Effector memory CD4-positive, alpha-beta T cell (primary cell): ENCODE data around the gene OR51I2.

Experiments
- DNase-seq, 3 donors: peaks; one replicate each; pipeline ENCODE4 v3.0.0-alpha.2; 2020
- H3K27ac ChIP-seq: 2 replicates; pipeline ENCODE4 v1.7.0; 2013; ENCODE audit warnings: mild to moderate bottlenecking, low read length, moderate library complexity; ENCODE audit not compliant: insufficient read depth, poor library complexity, severe bottlenecking
- H3K27me3 ChIP-seq: replicated peaks from 2 replicates; pipeline ENCODE4 v1.7.0; 2013; ENCODE audit warnings: mild to moderate bottlenecking, low read length; ENCODE audit not compliant: insufficient read depth, control insufficient read depth, poor library complexity, severe bottlenecking
- H3K36me3 ChIP-seq: 2 replicates; pipeline ENCODE4 v1.7.0; 2013; ENCODE audit warnings: mild to moderate bottlenecking, low read length, moderate library complexity; ENCODE audit not compliant: control insufficient read depth, insufficient read depth
- H3K4me1 ChIP-seq: 2 replicates; pipeline ENCODE4 v1.7.0; 2013; ENCODE audit warnings: low read length, mild to moderate bottlenecking; ENCODE audit not compliant: control insufficient read depth, insufficient read depth, poor library complexity, severe bottlenecking
- H3K4me3 ChIP-seq: 2 replicates; pipeline ENCODE4 v1.7.0; 2013; ENCODE audit warnings: low read length, low read depth, mild to moderate bottlenecking; ENCODE audit not compliant: insufficient read depth, poor library complexity, severe bottlenecking
- H3K9me3 ChIP-seq: 2 replicates; pipeline ENCODE4 v1.7.0; 2013; ENCODE audit warnings: mild to moderate bottlenecking, low read length, moderate library complexity; ENCODE audit not compliant: control insufficient read depth
- total RNA-seq, 3 donors: gene quantifications; one replicate each; lab custom pipeline; 2026; lab: John Stamatoyannopoulos, UW

The OR51I2 gene, protein sequence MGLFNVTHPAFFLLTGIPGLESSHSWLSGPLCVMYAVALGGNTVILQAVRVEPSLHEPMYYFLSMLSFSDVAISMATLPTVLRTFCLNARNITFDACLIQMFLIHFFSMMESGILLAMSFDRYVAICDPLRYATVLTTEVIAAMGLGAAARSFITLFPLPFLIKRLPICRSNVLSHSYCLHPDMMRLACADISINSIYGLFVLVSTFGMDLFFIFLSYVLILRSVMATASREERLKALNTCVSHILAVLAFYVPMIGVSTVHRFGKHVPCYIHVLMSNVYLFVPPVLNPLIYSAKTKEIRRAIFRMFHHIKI
- 0 reads per million in 3 donors for total RNA-seq

GRCh38 chr11:5449023-5449422 lies at the start of gene OR51I2:
Gene OR51I2 (plus strand): TSS chr11:5449323. CDS start chr11:5453489, 4,166 bp downstream.
- Histone ChIP-seq H3K27me3 (no peaks in the 10 kb centered on the region), H3K27ac (no peak within 1 kb of the TSS), H3K4me3 (no peak within 1 kb of the TSS), H3K36me3 (no peaks in the 10 kb centered on the region), H3K9me3 (no peaks in the 10 kb centered on the region), H3K4me1 (no peaks in the 10 kb centered on the region)
- no peak for DNase-seq

DNA sequence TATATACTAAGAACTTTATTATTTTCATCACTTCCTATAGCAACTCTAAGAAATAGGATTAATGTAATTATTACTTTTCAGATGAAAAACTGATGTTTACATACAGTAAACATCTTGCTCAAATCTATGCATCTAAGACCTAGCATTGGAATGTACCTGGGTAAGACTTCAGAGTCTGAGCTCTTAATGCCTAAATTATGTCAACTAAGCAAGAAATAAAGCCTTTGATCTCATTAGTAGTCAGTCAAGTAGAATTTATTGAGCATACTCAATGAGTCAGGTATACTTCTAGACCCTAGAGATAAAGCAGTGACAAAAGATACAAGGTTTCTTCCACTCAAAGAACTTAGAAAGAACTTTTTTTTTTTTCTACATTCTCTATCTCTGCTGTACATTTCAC lies 44.0 kb upstream of the OR51I2 start:
- no peak overlapping the region for H3K4me3 ChIP-seq
- H3K4me1 ChIP-seq: no peaks in the 10 kb centered on the region
- H3K27me3 ChIP-seq: no peaks in the 10 kb centered on the region
- H3K9me3 ChIP-seq: no peaks in the 10 kb centered on the region
- no peak for DNase-seq
- no peak overlapping the region for H3K27ac ChIP-seq
- H3K36me3 ChIP-seq: no peaks in the 10 kb centered on the region

DNA sequence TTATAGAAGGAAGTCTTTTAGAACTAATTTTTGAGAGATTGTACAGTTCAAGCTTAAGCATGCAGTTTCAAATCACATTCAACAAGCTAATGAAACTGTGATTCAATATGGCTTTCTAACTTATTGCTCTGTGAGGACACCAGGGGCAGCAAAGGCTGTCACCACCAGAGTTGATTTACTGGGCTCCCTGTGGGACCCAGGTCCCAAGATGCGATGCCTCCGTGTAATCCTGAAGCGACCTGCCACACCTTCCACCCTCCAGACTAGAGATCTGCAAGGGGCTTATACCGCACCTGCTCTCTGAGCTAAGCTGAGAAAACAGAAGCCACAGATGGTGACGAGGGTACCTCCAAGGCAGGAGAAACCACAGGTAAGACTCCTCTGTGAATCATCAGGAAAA lies 28.1 kb upstream of the OR51I2 start:
- Histone ChIP-seq H3K27me3 (no peaks in the 10 kb centered on the region), H3K27ac (no peak overlapping the region), H3K4me1 (no peaks in the 10 kb centered on the region), H3K4me3 (no peak overlapping the region), H3K9me3 (no peaks in the 10 kb centered on the region), H3K36me3 (no peaks in the 10 kb centered on the region)
- DNase-seq: no peak

DNA sequence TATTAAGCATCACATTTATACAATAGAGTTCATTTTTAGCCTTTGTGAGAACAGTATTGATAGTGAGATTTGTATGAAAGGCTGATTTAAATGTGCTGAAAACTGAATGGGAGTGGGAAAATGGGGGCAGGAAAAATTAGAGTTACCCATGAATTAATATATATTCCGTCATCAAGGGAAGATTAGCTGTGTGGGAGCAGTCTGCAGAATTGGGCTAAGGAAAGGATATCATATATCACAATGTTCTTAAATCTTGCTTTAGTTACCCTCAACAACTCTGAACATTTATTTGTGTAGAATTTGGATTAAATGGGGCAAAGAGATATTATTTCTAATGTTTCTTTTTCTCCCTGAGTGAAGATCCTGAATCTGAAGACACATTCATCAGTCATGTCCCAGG lies 27.3 kb upstream of the OR51I2 start, which contains the start of gene OR51Q1:
OR51Q1 (plus strand) TSS at position 301 of the 400 bp plus-strand sequence; CDS start at position 391, 90 bp downstream.
- no peaks in the 10 kb centered on the region for H3K27me3 ChIP-seq
- no peak for DNase-seq

DNA sequence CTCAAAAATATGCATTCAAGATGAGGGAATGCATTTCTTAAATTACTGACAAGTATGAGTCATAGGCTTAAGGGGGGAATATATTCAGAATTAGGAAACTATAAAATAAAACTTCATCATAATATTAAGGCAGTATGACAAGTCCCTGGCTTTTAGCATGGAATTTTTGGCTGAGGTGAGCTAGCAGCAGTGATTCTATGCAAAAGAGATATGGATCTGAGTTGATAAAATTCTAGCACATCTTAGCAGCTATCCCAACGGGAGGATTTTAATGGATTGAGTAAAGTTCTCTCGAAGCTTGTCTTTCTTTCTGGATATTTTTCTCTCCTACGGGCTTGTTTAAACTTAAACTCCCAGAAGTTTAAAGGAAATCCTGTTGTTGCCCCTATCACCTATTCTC lies 26.0 kb upstream of the OR51I2 start:
- no peak for DNase-seq

More for the DNA sequence above, 27.3 kb upstream of the OR51I2 start, which contains the start of gene OR51Q1:
- no peak within 1 kb of the TSS for H3K27ac ChIP-seq
- H3K4me3 ChIP-seq: no peak within 1 kb of the TSS
- H3K36me3 ChIP-seq: no peaks in the 10 kb centered on the region
- no peaks in the 10 kb centered on the region for H3K4me1 ChIP-seq
- H3K9me3 ChIP-seq: no peaks in the 10 kb centered on the region

DNA sequence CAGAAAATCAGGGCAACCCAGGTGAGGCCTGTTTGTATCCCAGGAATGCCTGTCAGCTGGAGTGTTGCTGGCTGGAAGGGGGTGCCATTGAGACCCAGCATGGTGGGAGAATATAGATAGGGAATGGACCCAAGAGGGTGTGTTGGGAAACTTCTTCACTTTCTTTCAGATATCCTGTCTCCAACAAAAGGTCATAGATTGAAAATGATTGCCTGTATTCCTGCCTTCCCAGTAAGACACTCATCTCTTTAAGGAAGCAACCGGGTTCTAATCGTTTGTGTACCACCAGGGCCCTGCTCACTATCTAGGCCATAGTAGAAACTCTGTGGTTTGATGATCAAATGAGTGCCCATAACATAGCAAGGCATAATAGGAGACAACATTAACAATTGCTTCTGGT lies 7.7 kb upstream of the OR51I2 start, which contains the start of gene OR51I1:
OR51I1 (minus strand) TSS at position 101 of the 400 bp plus-strand sequence; CDS start at position 101, 0 bp downstream.
- H3K36me3 ChIP-seq: no peaks in the 10 kb centered on the region
- no peak within 1 kb of the TSS for H3K27ac ChIP-seq
- no peak within 1 kb of the TSS for H3K4me3 ChIP-seq
- no peaks in the 10 kb centered on the region for H3K9me3 ChIP-seq
- DNase-seq: no peak
- no peaks in the 10 kb centered on the region for H3K4me1 ChIP-seq
- H3K27me3 ChIP-seq: no peaks in the 10 kb centered on the region

More for the DNA sequence above, 26.0 kb upstream of the OR51I2 start:
- Histone ChIP-seq H3K4me1 (no peaks in the 10 kb centered on the region), H3K9me3 (no peaks in the 10 kb centered on the region), H3K36me3 (no peaks in the 10 kb centered on the region), H3K27me3 (no peaks in the 10 kb centered on the region), H3K4me3 (no peak overlapping the region), H3K27ac (no peak overlapping the region)

DNA sequence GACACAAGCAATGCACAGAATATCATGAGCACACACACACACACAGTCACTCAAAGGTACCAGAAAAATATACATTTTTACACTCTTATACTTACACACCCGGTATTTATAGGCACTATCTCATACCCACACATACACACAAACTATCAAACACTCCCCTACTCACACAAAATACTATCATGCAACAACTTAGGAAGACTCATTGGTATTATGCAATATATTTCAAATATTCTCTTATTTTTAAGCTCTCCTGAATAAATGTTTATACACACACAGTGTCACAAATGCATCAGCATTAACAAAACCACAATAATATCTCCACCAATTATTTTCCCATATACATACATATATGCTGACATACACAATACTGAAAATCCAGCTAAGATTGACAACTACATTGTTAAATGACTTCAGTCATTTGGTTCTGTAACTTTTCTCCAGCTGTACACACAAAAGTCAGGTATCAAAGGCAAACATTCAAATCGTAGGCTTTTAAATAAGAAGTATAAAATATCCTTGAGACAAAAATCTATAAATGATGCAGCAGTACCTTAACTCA lies 5.2 kb upstream of the OR51I2 start:
- Histone ChIP-seq H3K27ac (no peak overlapping the region), H3K4me3 (no peak overlapping the region), H3K27me3 (no peaks in the 10 kb centered on the region), H3K9me3 (no peaks in the 10 kb centered on the region), H3K36me3 (no peaks in the 10 kb centered on the region), H3K4me1 (no peaks in the 10 kb centered on the region)
- DNase-seq: no peak

DNA sequence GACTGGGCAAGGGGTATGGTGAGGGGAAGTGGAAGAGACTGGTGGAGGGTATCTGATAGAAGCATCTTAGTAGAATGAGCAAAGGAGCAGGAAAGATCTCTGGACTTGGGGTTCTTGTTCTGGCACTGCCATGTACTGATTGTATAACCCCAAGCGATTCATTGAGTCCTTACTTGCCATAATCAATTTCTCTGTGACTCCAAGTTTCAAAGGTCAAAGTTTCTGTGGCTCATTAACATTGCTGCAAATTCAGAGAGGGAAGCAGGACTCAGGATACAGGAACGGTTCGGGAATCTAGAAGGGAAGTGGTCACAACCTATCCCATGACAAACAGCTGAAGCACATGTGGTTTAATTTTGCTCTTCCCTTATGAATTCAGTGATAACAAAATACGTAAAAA lies 309 bp downstream of the OR51I2 start:
- DNase-seq: no peak
- no peaks in the 10 kb centered on the region for H3K27me3 ChIP-seq
- H3K4me3 ChIP-seq: no peak overlapping the region
- H3K27ac ChIP-seq: no peak overlapping the region
- no peaks in the 10 kb centered on the region for H3K4me1 ChIP-seq
- H3K9me3 ChIP-seq: no peaks in the 10 kb centered on the region
- no peaks in the 10 kb centered on the region for H3K36me3 ChIP-seq

GRCh38 chr11:5460983-5461621 lies 12.0 kb downstream of the OR51I2 start:
- no peaks in the 10 kb centered on the region for H3K4me1 ChIP-seq
- DNase-seq: no peak
- no peak overlapping the region for H3K4me3 ChIP-seq
- H3K36me3 ChIP-seq: no peaks in the 10 kb centered on the region
- H3K9me3 ChIP-seq: no peaks in the 10 kb centered on the region
- H3K27me3 ChIP-seq: no peaks in the 10 kb centered on the region
- H3K27ac ChIP-seq: no peak overlapping the region

- Histone ChIP-seq H3K9me3 (no peaks in the 10 kb centered on the region), H3K27ac (no peak overlapping the region), H3K36me3 (no peaks in the 10 kb centered on the region), H3K4me1 (no peaks in the 10 kb centered on the region), H3K4me3 (no peak overlapping the region), H3K27me3 (no peaks in the 10 kb centered on the region)
- DNase-seq: no peak
These were observed 18.4 kb downstream of the OR51I2 start for GRCh38 chr11:5467527-5467926.
